AG09309 (cell line): ENCODE measurements around the gene CCT7.

Source experiments
- DNase-seq: peaks from one replicate; pipeline ENCODE4 v3.0.0-alpha.2; 2010; ENCODE audit warnings: low read depth
- H3K4me3 ChIP-seq: 2 replicates; pipeline ENCODE4 v1.5.1; 2011; ENCODE audit warnings: mild to moderate bottlenecking, low read depth, low read length, moderate library complexity; ENCODE audit not compliant: control insufficient read depth
- TF ChIP-seq, protein P1 (sequence below): IDR thresholded peaks from 2 replicates; pipeline ENCODE4 v1.5.1; 2011; ENCODE audit warnings: mild to moderate bottlenecking, low read depth, low read length, inconsistent platforms; ENCODE audit not compliant: insufficient read depth, control insufficient read depth; ENCODE audit errors: missing control alignments

The CCT7 gene

DNA sequence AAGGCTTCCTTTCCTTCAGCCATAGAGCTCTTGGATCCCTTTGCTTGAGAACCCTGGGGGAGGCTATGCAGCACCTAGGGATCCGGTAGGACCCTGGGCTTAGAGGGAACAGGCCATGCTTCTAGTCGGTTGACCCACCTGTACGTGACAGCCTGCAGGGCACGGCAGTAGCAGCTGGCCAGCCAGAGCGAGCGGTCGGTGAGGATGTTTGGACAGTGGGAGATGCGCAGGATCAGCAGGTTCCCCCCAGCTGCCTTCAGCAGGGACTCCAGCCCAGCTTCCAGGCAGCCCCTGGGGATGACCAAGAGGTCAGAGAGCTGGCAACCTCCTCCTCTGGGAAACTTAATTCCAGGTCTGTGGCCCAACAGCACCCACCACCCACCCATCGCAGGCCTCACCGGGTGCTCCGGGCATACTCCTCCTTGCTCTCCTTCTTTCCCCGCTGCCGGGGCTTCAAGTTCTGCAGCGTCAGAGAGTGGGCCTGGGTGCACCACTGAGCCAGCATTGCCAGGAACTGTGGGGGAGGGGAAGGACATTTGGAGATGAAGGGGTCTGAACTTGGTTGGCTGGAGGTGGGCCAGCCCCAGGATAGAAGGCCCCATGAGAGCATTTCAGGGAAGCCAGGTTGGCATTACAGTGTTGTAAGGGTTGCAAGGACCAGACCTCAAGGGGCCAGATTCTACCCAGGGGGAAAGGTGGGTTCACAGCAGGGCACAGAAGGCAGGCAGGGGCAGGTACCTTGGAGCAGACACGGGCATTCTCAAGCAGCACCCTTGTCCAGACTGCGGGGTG, 29.6 kb downstream of the CCT7 start:
- no peak for DNase-seq
- TF ChIP-seq, protein P1, sequence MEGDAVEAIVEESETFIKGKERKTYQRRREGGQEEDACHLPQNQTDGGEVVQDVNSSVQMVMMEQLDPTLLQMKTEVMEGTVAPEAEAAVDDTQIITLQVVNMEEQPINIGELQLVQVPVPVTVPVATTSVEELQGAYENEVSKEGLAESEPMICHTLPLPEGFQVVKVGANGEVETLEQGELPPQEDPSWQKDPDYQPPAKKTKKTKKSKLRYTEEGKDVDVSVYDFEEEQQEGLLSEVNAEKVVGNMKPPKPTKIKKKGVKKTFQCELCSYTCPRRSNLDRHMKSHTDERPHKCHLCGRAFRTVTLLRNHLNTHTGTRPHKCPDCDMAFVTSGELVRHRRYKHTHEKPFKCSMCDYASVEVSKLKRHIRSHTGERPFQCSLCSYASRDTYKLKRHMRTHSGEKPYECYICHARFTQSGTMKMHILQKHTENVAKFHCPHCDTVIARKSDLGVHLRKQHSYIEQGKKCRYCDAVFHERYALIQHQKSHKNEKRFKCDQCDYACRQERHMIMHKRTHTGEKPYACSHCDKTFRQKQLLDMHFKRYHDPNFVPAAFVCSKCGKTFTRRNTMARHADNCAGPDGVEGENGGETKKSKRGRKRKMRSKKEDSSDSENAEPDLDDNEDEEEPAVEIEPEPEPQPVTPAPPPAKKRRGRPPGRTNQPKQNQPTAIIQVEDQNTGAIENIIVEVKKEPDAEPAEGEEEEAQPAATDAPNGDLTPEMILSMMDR, result no peak
- H3K4me3 ChIP-seq, result no peak overlapping the region

DNA sequence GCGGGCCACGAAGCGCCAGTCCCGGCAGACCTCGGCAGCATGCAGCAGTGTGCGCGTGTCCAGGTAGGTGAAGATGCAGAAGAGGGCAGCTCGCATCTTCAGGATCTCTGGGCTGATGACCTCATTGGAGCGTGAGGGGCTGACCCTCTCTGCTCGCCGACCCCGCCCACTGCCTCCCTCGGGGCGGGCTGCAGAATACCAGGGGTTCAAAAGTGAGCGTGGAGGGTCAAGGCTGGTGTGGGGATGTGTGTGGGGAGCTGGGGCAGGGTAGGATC, 30.2 kb downstream of the CCT7 start:
- DNase-seq, result no peak
- H3K4me3 ChIP-seq, result no peak overlapping the region
- TF ChIP-seq, protein P1, result no peak

DNA sequence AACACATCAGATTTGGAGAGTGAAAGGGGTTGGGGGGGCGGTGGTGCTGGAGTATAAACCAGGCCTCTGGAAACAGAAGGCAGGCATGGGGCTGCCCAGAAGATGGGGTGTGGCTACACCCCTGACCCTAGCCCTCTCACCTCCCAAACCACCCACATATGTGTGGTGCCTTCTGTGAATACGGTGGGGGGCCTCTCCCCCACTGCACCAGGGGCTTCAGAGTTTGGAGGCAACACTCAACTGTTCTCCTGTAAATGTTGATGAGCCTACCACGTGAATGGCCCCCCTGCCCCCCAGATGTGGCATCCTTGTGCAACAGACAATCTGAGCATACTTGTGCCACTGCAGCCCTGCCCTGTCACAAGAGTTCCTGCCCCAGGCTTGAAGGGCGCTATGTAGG, 30.7 kb downstream of the CCT7 start:
- no peak overlapping the region for H3K4me3 ChIP-seq
- no peak for DNase-seq
- TF ChIP-seq, protein P1, result no peak

DNA sequence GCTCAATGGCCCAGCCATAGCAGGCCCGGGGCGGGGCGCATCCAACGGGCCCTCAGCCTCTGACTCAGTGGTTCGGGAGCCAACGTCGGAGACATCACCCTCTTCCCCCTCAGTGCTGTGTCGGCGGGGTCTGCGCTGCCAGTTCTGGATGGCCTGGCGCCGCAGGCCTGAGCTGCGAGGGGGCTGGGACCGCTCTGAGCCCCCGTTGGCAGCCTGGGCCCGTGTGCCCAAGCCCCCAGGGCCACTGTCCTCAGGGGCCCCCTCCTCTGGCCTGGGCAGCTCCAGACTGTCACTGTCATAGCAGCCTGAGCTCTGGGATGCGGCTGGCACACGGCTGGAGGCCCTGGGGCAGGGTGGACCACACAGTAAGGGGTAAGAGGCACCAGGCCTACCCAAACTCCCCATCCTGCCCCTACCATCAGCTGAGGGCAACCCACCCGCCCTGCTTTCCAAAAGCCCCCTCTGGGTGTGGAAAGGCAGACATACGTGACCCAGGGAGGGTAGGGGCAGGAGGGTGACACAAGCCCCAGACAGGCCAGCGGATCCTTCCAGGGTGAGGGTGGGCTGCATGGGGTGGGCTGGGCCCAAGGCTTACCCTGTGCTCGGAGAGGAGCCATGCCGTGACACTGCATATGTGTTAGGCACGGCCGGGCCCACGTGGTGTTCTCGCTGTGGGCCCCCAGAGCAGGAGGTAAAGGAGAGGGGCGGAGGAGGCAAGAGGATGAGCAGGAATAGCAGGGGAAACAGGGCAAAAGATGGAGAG, 31.4 kb downstream of the CCT7 start:
- TF ChIP-seq, protein P1, result no peak
- no peak overlapping the region for H3K4me3 ChIP-seq
- DNase-seq, result no peak

DNA sequence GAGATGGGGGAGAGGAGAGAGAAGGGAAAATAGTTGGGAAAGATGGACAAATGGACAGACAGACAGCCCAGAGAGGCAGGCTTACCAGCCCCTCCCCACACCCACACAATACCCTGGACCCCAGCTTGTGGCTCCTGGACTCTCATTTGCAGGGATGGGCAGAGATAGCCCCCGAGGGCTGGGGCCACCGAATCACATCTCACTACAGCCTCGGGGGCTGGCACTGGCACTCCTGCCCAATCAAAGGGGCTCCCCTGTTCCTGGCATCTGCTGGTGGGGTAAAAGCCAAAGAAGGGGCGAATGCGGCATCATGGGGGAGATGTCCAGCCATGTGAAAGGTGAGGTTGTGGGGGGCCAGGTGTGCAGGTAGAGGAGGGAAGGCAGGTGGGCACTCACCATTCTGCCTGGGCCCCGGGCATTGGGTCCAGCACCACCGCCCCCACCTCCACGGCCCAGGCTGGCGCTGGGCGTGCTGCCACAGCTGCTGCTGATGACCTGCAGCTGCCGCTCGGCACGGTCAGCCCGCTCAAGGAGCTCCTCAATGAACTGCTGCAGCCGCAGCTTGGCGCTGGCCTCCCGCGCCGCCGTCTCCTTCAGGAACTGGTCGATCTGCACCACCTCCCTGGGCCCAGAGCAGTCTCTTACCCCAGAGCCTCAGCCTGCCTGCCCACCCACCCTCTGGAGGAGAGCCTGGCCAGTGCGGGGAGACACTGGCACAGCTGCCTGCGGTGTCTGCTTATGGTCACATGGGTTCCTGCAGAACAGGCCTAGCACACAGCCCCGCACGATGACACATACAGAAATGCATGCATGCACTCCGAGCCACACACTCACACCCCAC, 32.2 kb downstream of the CCT7 start:
- no peak overlapping the region for H3K4me3 ChIP-seq
- TF ChIP-seq, protein P1, result no peak
- DNase-seq, result no peak

DNA sequence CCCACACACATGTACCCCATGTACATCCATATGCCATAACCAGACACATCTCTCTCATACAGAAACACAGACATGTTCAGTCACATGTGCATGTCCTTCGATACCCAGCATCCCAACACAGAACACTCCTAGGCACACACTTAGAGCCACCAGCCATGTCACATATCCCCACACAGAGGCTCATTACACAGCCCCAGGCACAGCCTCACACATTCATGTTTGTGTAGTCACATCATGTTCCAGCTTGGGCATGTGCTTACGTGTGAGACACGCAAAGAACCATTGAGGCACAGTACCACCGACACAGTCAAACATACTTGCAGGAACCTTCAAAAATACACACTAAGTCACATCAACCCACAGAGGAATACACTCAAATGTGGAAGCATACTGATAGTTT, 32.9 kb downstream of the CCT7 start:
- TF ChIP-seq, protein P1, result no peak
- DNase-seq, result no peak
- no peak overlapping the region for H3K4me3 ChIP-seq
